Stomach (tissue), 9 donors: ENCODE data around the gene RUNX1. TPM values are rescaled to one million over a fixed set of nuclear protein-coding genes. Genes with fewer than 3 reads are reported as not detected.

Source experiments
- DNase-seq, 2 donors: peaks; one replicate each; pipeline versions ENCODE4 v3.0.0 to v3.0.0-alpha.2; 2013 to 2019
- H3K27ac ChIP-seq, 5 donors: fragments of 200-600 bp in 4 of 5; sonication (generic) in 4 of 5; one replicate each; pipeline ENCODE4 v1.5.1; 2013 to 2019; ENCODE audit warnings: mild to moderate bottlenecking in 1 of 5, moderate library complexity in 1 of 5
- H3K27me3 ChIP-seq, 3 donors: fragments of 200-600 bp; sonication (generic); one replicate each; pipeline ENCODE4 v1.5.1; 2017 to 2019; ENCODE audit warnings: mixed run types in 1 of 3
- H3K36me3 ChIP-seq, 4 donors: fragments of 200-600 bp; sonication (generic); 1 replicate in 3 of 4; 2 replicates in 1 of 4; pipeline ENCODE4 v1.5.1; 2016 to 2019
- H3K4me1 ChIP-seq, 4 donors: fragments of 200-600 bp; sonication (generic); one replicate each; pipeline ENCODE4 v1.5.1; 2016 to 2019
- H3K4me3 ChIP-seq, 4 donors: fragments of 200-600 bp; sonication (generic) in 3 of 4; one replicate each; pipeline ENCODE4 v1.5.1; 2016 to 2019; ENCODE audit warnings: mild to moderate bottlenecking in 1 of 4
- H3K9me3 ChIP-seq, 4 donors: fragments of 200-600 bp; sonication (generic); one replicate each; pipeline ENCODE4 v1.5.1; 2016 to 2019
- EP300 ChIP-seq: sonication (generic); formaldehyde crosslinking; IDR thresholded peaks from one replicate; pipeline ENCODE4 v1.6.1; 2017; ENCODE audit warnings: antibody characterized with exemption
- POLR2A ChIP-seq, 4 donors: fragments of 450-650 bp; IDR thresholded peaks; one replicate each; pipeline ENCODE4 v1.6.1; 2016; ENCODE audit warnings: antibody characterized with exemption in 4 of 4, control low read depth in 2 of 4, mild to moderate bottlenecking in 1 of 4, moderate library complexity in 1 of 4
- POLR2AphosphoS5 ChIP-seq, 3 donors: sonication (generic); formaldehyde crosslinking; IDR thresholded peaks; one replicate each; pipeline ENCODE4 v1.6.1; 2016; ENCODE audit warnings: antibody characterized with exemption in 3 of 3
- WGBS, 5 donors: extraction: QIAGEN DNeasy Blood & Tissue Kit in 3 of 5; methylation state at CpG; one replicate each; pipeline versions ENCODE4 v1.1.5 to v1.1.7; 2013 to 2018; 5-methylcytosine and 5-hydroxymethylcytosine counted together
- intact Hi-C: fragments of 100-400 bp; cut with DNase I; formaldehyde crosslinking; loops from one replicate; pipeline ENCODE4 v1.15.1; 2023; ENCODE audit warnings: low total_unique reads
- polyA plus RNA-seq, 3 donors: library from polyadenylated mRNA; stranded (reverse); fragments of 200-250 nt; gene quantifications; one replicate each; pipeline ENCODE4 v1.2.3, GENCODE V29; 2013
- total RNA-seq, 5 donors: library from RNA; depleted of rRNA; stranded (reverse); fragments of >200 nt; gene quantifications; one replicate each; pipeline versions ENCODE4 v1.1.0 to v1.2.3, GENCODE V29; 2014 to 2016
- TF ChIP-seq, protein P1 (sequence below), 7 experiments: fragments of 450-650 bp in 4 of 7; fragments of 200-600 bp in 3 of 7; sonication (generic) in 3 of 7; IDR thresholded peaks; one replicate each; pipeline ENCODE4 v1.5.1; 2016 to 2019; ENCODE audit warnings: antibody characterized with exemption in 7 of 7, control low read depth in 2 of 7, mild to moderate bottlenecking in 1 of 7
- donor health status: healthy with polysubstance abuse.
- donor health status: Bipolar disorder and iron deficiency.
- donor health status: healthy.

Gene RUNX1
- total and polyA plus RNA-seq, 8 donors = 8.0 to 213 (median 40.0) TPM

DNA sequence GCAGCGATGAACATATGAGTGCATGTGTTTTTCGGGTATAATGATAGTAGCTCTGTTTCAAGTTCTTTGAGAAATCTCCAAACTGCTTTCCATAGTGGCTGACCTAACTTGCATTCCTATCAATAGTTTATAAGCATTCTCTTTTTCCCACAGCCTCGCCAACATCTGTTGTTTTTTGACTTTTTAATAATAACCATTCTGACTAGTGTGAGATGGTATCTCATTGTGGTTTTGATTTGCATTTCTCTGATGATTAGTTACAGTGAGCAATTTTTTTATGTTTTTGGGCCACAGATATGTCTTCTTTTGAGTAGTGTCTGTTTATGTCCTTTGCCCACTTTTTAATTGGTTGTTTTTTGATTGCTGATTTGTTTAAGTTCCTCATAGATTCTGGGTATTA is 10.6 kb upstream of the RUNX1 start:
- intact Hi-C loops = no loop called here
- peaks cover 0 to 1% (median 0%) of the 10 kb centered on the region in 4 donors for H3K4me1 ChIP-seq
- 86 to 92% (median 91%) methylated on average over 3 of the region's 3 CpGs for WGBS, 5 donors
- no peak overlapping the region for H3K4me3 ChIP-seq
- H3K36me3 ChIP-seq = no peaks in the 10 kb centered on the region
- TF ChIP-seq, protein P1, sequence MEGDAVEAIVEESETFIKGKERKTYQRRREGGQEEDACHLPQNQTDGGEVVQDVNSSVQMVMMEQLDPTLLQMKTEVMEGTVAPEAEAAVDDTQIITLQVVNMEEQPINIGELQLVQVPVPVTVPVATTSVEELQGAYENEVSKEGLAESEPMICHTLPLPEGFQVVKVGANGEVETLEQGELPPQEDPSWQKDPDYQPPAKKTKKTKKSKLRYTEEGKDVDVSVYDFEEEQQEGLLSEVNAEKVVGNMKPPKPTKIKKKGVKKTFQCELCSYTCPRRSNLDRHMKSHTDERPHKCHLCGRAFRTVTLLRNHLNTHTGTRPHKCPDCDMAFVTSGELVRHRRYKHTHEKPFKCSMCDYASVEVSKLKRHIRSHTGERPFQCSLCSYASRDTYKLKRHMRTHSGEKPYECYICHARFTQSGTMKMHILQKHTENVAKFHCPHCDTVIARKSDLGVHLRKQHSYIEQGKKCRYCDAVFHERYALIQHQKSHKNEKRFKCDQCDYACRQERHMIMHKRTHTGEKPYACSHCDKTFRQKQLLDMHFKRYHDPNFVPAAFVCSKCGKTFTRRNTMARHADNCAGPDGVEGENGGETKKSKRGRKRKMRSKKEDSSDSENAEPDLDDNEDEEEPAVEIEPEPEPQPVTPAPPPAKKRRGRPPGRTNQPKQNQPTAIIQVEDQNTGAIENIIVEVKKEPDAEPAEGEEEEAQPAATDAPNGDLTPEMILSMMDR (IDR thresholded peaks at IDR 0.05) = no peak
- TF ChIP-seq POLR2AphosphoS5 (IDR thresholded peaks at IDR 0.05) (no peak), POLR2A (IDR thresholded peaks at IDR 0.05) (no peak), EP300 (no peak)
- DNase-seq = no peak
- no peaks in the 10 kb centered on the region for H3K9me3 ChIP-seq
- H3K27me3 ChIP-seq = no peaks in the 10 kb centered on the region
- no peak overlapping the region for H3K27ac ChIP-seq

GRCh38 chr21:35058058-35058457 is 9.0 kb upstream of the RUNX1 start:
- DNase-seq = no peak
- no peak overlapping the region for H3K4me3 ChIP-seq
- no peaks in the 10 kb centered on the region for H3K27me3 ChIP-seq
- intact Hi-C loops = no loop called here
- peaks cover 0 to 15% (median 0%) of the 10 kb centered on the region in 4 donors for H3K4me1 ChIP-seq
- no peaks in the 10 kb centered on the region for H3K9me3 ChIP-seq
- no peak for TF ChIP-seq POLR2AphosphoS5 (IDR thresholded peaks at IDR 0.05)
- no peaks in the 10 kb centered on the region for H3K36me3 ChIP-seq
- WGBS, 5 donors = 89 to 100% (median 94%) methylated on average over 1 of the region's 1 CpG
- H3K27ac ChIP-seq = no peak overlapping the region

DNA sequence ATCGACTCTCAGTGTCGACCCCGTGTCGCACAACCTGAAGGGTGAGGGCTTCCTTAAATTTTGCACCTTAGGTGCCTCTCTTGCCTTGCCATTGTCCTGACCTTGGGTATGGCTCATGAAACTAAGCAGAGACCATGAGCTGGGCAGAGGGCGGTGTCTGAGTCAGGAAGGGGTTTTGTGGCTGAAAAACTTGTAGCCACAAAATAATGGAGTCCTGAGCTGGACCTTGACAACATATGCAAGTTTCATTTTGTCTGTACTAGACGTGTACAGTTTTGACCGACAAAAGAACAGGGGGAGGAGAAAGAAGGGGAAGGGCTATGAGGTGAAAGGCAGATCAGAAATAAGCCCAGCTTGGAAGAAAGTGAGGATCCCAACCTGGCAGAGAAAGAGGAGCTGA is 8.3 kb upstream of the RUNX1 start:
- no peak overlapping the region for H3K27ac ChIP-seq
- H3K36me3 ChIP-seq = no peaks in the 10 kb centered on the region
- H3K4me3 ChIP-seq = no peak overlapping the region
- WGBS, 5 donors = 83 to 92% (median 89%) methylated on average over 7 of the region's 7 CpGs
- DNase-seq = no peak
- no peaks in the 10 kb centered on the region for H3K27me3 ChIP-seq
- TF ChIP-seq POLR2A (IDR thresholded peaks at IDR 0.05) = no peak
- no peak for TF ChIP-seq EP300
- peaks cover 0 to 17% (median 0%) of the 10 kb centered on the region in 4 donors for H3K4me1 ChIP-seq
- no peaks in the 10 kb centered on the region for H3K9me3 ChIP-seq
- intact Hi-C loops = no loop called here

DNA sequence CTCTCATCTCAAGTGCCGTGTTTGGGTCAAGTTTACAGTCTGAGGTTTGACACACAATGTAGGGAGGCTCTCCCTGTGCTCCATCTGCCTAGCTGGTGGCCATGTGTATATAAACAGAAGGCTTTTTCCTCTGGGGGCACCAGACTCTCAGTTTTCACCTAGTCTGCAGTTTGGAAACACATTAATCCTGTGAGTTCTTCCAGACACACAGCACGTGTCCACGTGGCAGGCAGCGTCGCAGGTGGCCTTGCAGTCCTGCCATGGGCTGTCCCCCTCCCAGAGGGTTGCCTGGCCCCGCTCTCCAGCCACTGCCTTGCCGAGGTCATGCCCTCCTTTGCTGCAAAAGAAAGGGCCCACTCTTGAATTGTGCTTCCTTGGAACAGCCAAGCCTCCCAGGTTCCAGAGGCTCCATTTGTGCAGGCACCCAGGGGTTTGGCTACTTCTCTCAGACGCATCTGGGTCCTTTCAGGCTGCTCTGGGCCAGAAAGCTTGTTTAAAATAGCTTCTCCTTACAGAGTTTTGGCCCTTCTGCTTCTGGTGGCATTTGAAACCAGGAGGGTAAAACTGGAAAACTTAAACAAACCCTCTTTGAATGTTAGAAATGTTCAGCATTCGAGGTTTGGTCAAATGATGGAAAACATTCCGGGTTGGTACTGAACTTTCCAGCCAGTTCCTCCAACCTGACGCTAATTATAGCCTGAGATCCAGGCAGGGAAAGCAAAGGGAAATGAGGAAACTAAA is 4.4 kb upstream of the RUNX1 start:
- H3K4me1 ChIP-seq = peaks cover 13 to 50% (median 23%) of the 10 kb centered on the region in 4 donors
- intact Hi-C loops = no loop called here
- no peaks in the 10 kb centered on the region for H3K27me3 ChIP-seq
- H3K36me3 ChIP-seq = no peaks in the 10 kb centered on the region
- WGBS, 5 donors = 63 to 84% (median 78%) methylated on average over 9 to 11 of the region's 11 CpGs
- H3K27ac ChIP-seq = peak overlapping the region in 2 of 5 donors; percentile 58 to 79
- no peak overlapping the region for H3K4me3 ChIP-seq
- DNase-seq = peak in 1 of 2 donors; percentile 42
- no peaks in the 10 kb centered on the region for H3K9me3 ChIP-seq
- TF ChIP-seq POLR2AphosphoS5 (IDR thresholded peaks at IDR 0.05) (no peak), EP300 (no peak), POLR2A (IDR thresholded peaks at IDR 0.05) (no peak)
- TF ChIP-seq, protein P1 (IDR thresholded peaks at IDR 0.05) = no peak

GRCh38 chr21:35052801-35053200 is 3.7 kb upstream of the RUNX1 start:
- Histone ChIP-seq H3K36me3 (no peaks in the 10 kb centered on the region), H3K9me3 (no peaks in the 10 kb centered on the region), H3K27me3 (no peaks in the 10 kb centered on the region), H3K4me1 (peaks cover 20 to 57% (median 30%) of the 10 kb centered on the region in 4 donors), H3K4me3 (no peak overlapping the region), H3K27ac (peak overlapping the region in 2 of 5 donors; percentile 58 to 79)
- intact Hi-C loops = no loop called here
- DNase-seq = no peak
- 88 to 98% (median 93%) methylated on average over 3 of the region's 3 CpGs for WGBS, 5 donors
- TF ChIP-seq POLR2A (IDR thresholded peaks at IDR 0.05) (no peak), EP300 (no peak), POLR2AphosphoS5 (IDR thresholded peaks at IDR 0.05) (no peak)
- TF ChIP-seq, protein P1 (IDR thresholded peaks at IDR 0.05) = no peak
